ENCODE data around the gene CELF1. TPM values are rescaled to one million over a fixed set of nuclear protein-coding genes. Genes with fewer than 3 reads are reported as not detected.

The CELF1 gene
- total RNA-seq, 4 donors from 2014 or later: 82.2 to 146 (median 106) TPM

DNA sequence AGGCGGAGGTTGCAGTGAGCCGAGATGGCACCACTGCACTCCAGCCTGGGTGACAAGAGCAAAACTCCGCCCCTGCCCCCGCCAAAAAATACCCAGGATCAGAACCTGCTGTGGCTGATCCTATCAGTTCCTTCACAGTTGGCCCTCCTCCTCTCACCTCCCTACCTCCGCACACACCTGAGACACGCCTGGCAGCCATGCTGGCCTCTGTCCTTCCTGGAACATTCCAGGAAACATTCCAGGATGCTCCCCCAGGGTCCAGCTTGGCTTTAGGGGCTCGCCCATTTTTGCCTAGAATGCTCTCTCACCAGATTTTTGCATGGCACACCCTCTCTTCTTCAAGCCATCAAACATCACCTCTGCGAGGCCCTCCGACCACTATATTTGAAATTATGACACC, 106.1 kb downstream of the CELF1 start:
- 87 to 97% methylated on average over 7 to 8 of the region's 9 CpGs for WGBS, 2 donors (ENCODE audit: low coverage in 1 of 2)

DNA sequence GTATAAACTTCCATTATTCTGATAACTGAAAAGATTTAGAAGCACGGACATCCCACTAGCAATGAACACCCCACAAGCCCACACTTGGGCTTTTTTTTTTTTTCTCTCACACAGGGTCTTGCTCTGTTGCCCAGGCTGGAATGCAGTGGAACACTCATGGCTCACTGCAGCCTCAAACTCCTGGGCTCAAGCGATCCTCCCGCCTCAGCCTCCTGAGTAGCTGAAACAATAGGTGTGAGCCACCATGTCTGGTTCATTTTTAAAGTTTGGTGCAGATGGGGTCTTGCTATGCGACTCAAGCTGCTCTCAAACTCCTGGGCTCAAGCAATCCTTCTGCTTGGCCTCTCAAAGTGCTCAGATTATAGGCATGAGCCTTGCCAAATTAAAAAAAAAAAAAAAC, 107.1 kb downstream of the CELF1 start:
- Histone ChIP-seq H3K27ac (no peak overlapping the region), H3K4me1 (no peaks in the 10 kb centered on the region), H3K4me3 (no peak overlapping the region), H3K36me3 (no peaks in the 10 kb centered on the region), H3K27me3 (no peaks in the 10 kb centered on the region), H3K9me3 (no peaks in the 10 kb centered on the region)
- 87 to 93% methylated on average over 4 of the region's 4 CpGs for WGBS, 2 donors (ENCODE audit: low coverage in 1 of 2)
- ATAC-seq: no peak
- TF ChIP-seq, protein P1, sequence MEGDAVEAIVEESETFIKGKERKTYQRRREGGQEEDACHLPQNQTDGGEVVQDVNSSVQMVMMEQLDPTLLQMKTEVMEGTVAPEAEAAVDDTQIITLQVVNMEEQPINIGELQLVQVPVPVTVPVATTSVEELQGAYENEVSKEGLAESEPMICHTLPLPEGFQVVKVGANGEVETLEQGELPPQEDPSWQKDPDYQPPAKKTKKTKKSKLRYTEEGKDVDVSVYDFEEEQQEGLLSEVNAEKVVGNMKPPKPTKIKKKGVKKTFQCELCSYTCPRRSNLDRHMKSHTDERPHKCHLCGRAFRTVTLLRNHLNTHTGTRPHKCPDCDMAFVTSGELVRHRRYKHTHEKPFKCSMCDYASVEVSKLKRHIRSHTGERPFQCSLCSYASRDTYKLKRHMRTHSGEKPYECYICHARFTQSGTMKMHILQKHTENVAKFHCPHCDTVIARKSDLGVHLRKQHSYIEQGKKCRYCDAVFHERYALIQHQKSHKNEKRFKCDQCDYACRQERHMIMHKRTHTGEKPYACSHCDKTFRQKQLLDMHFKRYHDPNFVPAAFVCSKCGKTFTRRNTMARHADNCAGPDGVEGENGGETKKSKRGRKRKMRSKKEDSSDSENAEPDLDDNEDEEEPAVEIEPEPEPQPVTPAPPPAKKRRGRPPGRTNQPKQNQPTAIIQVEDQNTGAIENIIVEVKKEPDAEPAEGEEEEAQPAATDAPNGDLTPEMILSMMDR (IDR thresholded peaks at IDR 0.05): no peak
- TF ChIP-seq EP300 (IDR thresholded peaks at IDR 0.05): no peak
- TF ChIP-seq POLR2AphosphoS5 (IDR thresholded peaks at IDR 0.05): no peak
- no peak for TF ChIP-seq POLR2A (IDR thresholded peaks at IDR 0.05)

More for the DNA sequence above, 106.1 kb downstream of the CELF1 start:
- no peaks in the 10 kb centered on the region for H3K4me1 ChIP-seq
- ATAC-seq: no peak
- H3K36me3 ChIP-seq: no peaks in the 10 kb centered on the region
- H3K27me3 ChIP-seq: no peaks in the 10 kb centered on the region
- no peak overlapping the region for H3K27ac ChIP-seq
- no peaks in the 10 kb centered on the region for H3K9me3 ChIP-seq
- no peak overlapping the region for H3K4me3 ChIP-seq
- TF ChIP-seq POLR2AphosphoS5 (IDR thresholded peaks at IDR 0.05) (no peak), EP300 (IDR thresholded peaks at IDR 0.05) (no peak), POLR2A (IDR thresholded peaks at IDR 0.05) (no peak)
- TF ChIP-seq, protein P1 (IDR thresholded peaks at IDR 0.05): no peak

DNA sequence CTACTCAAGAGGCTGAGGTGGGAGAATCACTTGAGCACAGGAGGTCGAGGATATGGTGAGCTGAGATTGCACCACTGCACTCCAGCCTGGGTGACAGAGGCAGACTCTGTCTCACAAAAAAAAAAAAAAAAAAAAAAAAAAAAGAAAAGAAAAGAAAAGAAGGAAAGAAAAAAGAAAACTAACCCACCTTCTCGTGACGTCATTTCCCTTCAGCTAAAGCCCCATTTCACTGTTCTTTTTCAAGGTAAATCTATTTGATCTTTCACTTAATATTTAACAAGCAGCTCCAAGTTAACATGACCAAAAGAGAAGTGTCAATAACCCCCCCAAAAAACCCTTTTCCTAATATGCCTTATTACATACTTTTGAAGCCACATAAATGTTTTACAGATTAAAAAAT, 109.1 kb downstream of the CELF1 start:
- TF ChIP-seq EP300 (IDR thresholded peaks at IDR 0.05) (no peak), POLR2A (IDR thresholded peaks at IDR 0.05) (no peak), POLR2AphosphoS5 (IDR thresholded peaks at IDR 0.05) (no peak)
- TF ChIP-seq, protein P1 (IDR thresholded peaks at IDR 0.05): no peak
- H3K27ac ChIP-seq: no peak overlapping the region
- WGBS, 2 donors (ENCODE audit: low coverage in 1 of 2): 67 to 82% methylated on average over 3 of the region's 3 CpGs
- no peak for ATAC-seq
- no peaks in the 10 kb centered on the region for H3K9me3 ChIP-seq
- H3K4me3 ChIP-seq: no peak overlapping the region
- H3K4me1 ChIP-seq: no peaks in the 10 kb centered on the region
- no peaks in the 10 kb centered on the region for H3K36me3 ChIP-seq
- no peaks in the 10 kb centered on the region for H3K27me3 ChIP-seq

DNA sequence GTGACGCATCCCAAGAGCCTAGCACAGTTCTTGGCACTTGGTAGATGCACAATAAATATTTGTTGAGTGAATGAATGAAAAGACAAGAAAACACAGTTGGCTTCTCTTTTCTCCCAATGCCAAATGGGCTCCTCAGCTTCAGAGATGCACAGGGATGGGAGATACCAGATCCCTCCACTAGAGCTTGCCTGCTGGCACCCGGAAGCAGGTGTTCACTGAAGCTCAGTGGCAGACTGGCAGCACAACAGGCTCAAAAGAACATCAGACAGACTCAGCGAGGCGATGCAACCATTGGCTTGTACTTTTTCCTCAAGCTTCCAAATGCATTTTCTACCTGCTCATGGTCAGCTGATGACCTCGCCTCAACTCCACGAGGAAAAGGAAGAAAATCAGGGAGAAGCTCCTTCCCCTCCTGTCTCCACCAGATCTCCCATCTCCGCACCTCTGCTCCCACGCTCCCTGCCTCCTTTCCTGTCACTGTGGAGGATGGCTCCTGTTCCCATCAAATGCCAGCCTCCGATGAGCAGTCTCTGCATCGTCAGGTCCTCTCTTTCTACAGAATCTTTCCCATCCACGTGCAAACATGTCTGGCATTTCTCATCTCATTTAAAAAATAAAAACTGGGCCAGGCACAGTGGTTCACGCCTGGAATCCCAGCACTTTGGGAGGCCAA, 109.8 kb downstream of the CELF1 start:
- Histone ChIP-seq H3K4me1 (peaks cover 0 to 2% (median 0%) of the 10 kb centered on the region in 3 donors), H3K9me3 (no peaks in the 10 kb centered on the region), H3K27ac (no peak overlapping the region), H3K27me3 (no peaks in the 10 kb centered on the region), H3K36me3 (no peaks in the 10 kb centered on the region), H3K4me3 (no peak overlapping the region)
- ATAC-seq: no peak
- TF ChIP-seq POLR2A (IDR thresholded peaks at IDR 0.05): no peak
- TF ChIP-seq, protein P1 (IDR thresholded peaks at IDR 0.05): no peak
- TF ChIP-seq EP300 (IDR thresholded peaks at IDR 0.05): no peak
- TF ChIP-seq POLR2AphosphoS5 (IDR thresholded peaks at IDR 0.05): no peak
- 81 to 93% methylated on average over 8 to 12 of the region's 12 CpGs for WGBS, 2 donors (ENCODE audit: low coverage in 1 of 2)

DNA sequence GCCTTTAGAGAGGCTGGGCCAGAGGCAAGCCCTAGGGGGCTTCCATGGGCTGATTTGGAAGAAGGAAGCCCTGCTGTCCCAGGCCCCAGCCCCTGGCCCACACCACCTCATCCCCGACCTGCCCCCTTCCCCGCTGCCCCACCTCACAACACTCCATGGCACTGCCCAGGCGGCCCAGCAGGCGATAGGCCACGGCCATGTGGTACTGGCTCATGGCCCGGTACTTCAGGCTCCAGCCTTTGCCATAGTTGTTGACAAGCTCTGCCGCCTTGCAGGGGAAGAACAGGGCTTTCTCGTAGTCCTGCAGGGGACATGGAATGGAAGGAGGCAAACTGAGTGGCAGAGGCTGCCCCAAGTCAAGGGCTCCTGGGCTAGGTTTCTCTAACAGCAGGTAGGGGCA, 110.4 kb downstream of the CELF1 start:
- Histone ChIP-seq H3K4me3 (no peak overlapping the region), H3K9me3 (no peaks in the 10 kb centered on the region), H3K4me1 (peaks cover 0 to 8% (median 0%) of the 10 kb centered on the region in 3 donors), H3K27me3 (no peaks in the 10 kb centered on the region), H3K27ac (no peak overlapping the region), H3K36me3 (no peaks in the 10 kb centered on the region)
- 83% methylated on average over 1 of the region's 8 CpGs; no CpG with 5 or more reads in 1 of the 2 donors for WGBS, 2 donors (ENCODE audit: low coverage in 1 of 2)
- no peak for ATAC-seq
- TF ChIP-seq, protein P1 (IDR thresholded peaks at IDR 0.05): no peak
- no peak for TF ChIP-seq POLR2A (IDR thresholded peaks at IDR 0.05)

All from gastroesophageal sphincter (tissue), 4 donors.